GM10266 (cell line): ENCODE measurements around the gene STAB2.

Experiments
- DNase-seq: peaks from one replicate; pipeline ENCODE4 v3.0.0; 2012; ENCODE audit errors: extremely low spot score
- TF ChIP-seq, protein P1 (sequence below): IDR thresholded peaks from 2 replicates; pipeline ENCODE4 v1.5.1; 2012; ENCODE audit warnings: mild to moderate bottlenecking, low read depth; ENCODE audit not compliant: control insufficient read depth, insufficient read depth; ENCODE audit errors: missing control alignments

Gene STAB2

DNA sequence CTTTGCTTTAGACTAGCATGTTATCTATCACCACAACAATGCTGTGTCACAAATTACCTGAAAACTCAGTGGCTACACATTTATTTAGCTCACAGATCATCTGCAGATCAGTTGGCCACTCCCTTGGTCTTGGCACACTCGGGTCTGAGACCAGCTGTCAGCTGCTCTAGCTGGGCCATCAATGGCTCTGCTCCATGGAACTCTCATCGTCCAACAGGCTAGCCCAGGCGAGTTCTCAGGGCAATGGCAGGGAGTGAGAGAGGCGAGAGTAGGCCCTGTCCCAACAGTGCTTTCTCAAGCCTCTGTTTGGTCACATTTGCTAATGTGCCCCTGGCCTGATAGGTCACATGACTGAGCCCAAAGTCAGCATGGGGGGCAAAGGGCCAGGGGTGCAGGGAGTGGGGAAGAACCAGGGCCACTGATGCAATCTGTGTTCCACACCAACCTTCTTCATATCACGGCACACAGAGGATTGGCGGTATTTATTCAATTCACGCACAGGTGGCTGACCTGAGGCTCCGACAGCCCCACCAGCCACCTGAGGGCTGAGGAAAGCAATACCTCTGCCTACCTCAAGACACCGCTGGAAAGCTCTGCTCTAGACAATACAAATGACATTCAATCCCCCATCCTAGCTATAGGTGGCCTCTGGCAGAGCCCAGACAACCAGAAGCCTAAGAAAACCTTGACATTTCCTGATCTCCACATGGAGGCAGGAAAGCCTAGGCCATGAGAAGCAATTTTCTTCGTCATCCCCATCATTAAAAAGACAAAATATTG lies 171.4 kb downstream of the STAB2 start:
- TF ChIP-seq, protein P1, sequence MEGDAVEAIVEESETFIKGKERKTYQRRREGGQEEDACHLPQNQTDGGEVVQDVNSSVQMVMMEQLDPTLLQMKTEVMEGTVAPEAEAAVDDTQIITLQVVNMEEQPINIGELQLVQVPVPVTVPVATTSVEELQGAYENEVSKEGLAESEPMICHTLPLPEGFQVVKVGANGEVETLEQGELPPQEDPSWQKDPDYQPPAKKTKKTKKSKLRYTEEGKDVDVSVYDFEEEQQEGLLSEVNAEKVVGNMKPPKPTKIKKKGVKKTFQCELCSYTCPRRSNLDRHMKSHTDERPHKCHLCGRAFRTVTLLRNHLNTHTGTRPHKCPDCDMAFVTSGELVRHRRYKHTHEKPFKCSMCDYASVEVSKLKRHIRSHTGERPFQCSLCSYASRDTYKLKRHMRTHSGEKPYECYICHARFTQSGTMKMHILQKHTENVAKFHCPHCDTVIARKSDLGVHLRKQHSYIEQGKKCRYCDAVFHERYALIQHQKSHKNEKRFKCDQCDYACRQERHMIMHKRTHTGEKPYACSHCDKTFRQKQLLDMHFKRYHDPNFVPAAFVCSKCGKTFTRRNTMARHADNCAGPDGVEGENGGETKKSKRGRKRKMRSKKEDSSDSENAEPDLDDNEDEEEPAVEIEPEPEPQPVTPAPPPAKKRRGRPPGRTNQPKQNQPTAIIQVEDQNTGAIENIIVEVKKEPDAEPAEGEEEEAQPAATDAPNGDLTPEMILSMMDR, result no peak
- DNase-seq, result no peak

DNA sequence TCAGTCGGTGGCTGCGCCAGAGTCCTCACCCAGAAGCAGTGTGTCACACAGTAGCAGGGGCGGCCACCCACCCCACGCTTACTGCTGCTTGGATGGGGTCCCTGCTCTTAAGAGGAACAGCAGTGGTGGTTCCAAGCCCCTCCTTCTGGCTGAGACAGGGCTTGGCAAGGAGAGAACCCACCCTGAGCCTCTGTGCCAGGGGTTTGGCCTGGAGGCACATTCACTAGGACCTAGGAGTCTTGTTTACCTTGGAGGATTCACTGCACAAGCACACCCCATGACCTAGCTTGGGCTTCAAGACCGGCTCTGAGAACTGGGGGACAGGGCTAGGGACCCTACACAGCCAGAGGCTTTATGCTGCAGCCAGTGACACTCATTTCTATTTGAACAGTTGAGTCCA lies 175.4 kb downstream of the STAB2 start:
- DNase-seq, result no peak
- TF ChIP-seq, protein P1, result no peak

DNA sequence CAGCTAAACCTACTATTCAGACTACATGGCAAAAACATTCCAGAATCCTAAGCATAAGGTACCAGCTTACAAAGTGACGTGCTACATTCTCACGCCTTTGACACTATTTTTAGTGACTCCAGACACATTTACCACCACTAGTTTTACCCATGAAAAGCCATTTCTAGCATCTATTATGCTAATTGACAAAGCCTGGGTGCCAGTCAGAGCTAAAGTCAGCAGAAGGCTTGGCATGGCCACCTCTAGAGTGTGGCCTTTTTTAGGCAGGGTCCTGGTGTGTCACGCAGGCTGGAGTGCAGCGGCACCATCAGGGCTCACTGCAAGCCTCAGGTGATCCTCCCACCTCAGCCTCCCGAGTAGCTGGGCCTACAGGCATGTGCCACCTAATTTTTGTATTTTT lies 178.2 kb downstream of the STAB2 start:
- TF ChIP-seq, protein P1, result no peak
- no peak for DNase-seq

DNA sequence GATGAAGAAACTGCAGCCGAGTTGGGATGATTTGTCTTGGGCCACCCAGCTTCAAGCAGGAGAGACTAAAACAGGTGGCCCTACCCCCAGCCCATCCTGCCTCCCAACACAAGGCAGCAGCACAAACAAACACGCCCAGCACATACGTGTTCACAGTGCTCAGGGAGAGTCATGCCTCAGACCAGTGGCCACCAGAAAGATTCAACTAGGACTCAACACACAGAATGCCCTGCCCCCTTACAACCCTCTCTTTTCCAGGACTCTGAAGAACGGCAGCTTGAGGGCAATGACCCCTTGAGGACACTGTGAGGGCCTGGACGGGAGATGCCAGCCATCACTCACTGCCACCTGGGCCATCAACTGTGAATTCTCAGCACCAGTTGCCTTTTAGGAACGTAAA lies 179.0 kb downstream of the STAB2 start:
- no peak for DNase-seq
- TF ChIP-seq, protein P1, result no peak

DNA sequence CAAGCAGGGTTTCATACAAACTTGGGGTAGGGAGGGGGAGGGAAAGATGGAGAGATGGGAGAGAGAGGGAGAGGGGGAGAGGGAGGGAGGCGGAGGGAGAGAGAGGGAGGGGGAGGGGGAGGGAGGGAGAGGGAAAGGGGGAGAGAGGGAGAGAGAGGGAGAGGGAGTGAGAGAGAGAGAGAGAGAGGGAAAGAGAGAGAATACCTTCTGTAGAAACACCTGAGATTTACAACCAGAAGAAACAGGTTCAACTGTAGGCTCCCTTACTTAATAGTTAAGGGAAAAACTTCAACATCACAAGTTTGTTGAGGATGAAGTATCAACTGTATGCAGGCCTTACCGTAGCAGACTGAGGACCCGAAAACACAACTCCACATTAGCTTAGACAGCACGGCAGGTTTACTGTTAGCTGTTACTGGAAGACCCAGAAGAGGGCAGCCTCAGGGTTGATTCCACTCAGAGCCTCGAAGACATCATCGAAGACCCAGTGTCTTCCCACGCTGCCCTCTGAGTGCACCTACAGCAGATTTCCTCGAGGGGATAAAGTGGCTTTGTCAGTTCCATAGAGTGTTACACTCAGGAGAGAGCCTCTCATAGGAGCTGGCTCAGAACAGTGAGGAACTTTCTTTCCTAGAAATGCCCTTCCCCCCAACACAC lies 181.5 kb downstream of the STAB2 start:
- TF ChIP-seq, protein P1, result no peak
- DNase-seq, result no peak

DNA sequence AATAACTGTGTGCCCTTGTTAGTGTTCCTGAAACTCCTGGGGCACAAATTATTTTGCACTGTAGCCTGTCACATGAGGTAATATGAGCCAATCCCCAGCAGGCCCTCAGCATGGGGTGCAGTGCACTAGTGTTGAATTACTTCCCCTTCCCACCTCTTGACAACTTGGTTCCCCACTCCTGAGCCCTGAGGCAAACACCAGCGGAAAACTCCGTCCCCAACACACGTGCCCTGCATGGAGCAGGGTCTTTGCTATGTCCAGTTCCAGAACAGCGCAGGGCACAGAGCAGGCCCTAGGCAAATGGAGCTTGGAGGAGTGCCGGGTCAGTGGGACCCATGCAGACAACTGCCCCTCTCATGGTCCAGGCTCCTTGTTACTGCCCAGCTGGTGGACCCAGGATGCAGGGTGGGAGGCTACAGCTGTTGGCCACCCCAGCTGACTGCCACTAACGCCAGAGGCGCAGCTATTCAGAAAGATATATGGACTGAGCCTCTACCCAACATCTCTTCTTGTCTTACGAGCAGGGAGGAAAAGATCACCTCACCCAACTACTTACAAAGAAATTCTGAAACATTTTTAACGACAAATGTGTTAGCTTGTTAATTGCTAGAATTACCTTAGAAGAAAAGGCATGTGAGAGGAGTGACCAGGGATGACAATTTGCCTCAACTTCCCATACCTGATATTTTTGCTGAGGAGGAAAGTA lies 182.3 kb downstream of the STAB2 start:
- TF ChIP-seq, protein P1, result no peak
- no peak for DNase-seq
